GM23338 (cell line): ENCODE results near the gene INHBC.

ENCODE experiments used
- CREB1 ChIP-seq: fragments of 250-450 bp; sonication (Bioruptor Pico); IDR thresholded peaks from 2 replicates; pipeline ENCODE4 v1.5.0; 2020; ENCODE audit warnings: low read depth, mild to moderate bottlenecking, moderate library complexity
- CTCF ChIP-seq, 2 experiments: fragments of 200-600 bp in 1 of 2; sonication (generic) in 1 of 2; conservative IDR thresholded peaks; 2 replicates each; pipeline versions ENCODE4 v1.5.1 to v1.6.1; 2016 to 2017; ENCODE audit warnings: antibody characterized with exemption in 2 of 2, low read depth in 2 of 2, mild to moderate bottlenecking in 2 of 2, moderate library complexity in 1 of 2
- EZH2 ChIP-seq: fragments of 200-600 bp; sonication (generic); IDR thresholded peaks from one replicate; pipeline ENCODE4 v1.8.0; 2017; ENCODE audit warnings: antibody characterized with exemption, mild to moderate bottlenecking, low read depth; ENCODE audit not compliant: unreplicated experiment
- EZH2phosphoT487 ChIP-seq: fragments of 200-600 bp; sonication (generic); IDR thresholded peaks from one replicate; pipeline ENCODE4 v1.8.1; 2018; ENCODE audit warnings: antibody characterized with exemption; ENCODE audit not compliant: unreplicated experiment
- JUNB ChIP-seq: IDR thresholded peaks from one replicate; pipeline ENCODE4 v1.6.1; 2016; ENCODE audit warnings: antibody characterized with exemption; ENCODE audit not compliant: unreplicated experiment
- NANOG ChIP-seq: IDR thresholded peaks from 2 replicates; pipeline ENCODE4 v1.6.1; 2016; ENCODE audit warnings: antibody characterized with exemption, borderline replicate concordance
- POLR2AphosphoS5 ChIP-seq: IDR thresholded peaks from 2 replicates; pipeline ENCODE4 v1.6.1; 2016; ENCODE audit warnings: antibody characterized with exemption, low read depth
- REST ChIP-seq: IDR thresholded peaks from one replicate; pipeline ENCODE4 v1.6.1; 2018; ENCODE audit warnings: antibody characterized with exemption; ENCODE audit not compliant: unreplicated experiment
- STAT1 ChIP-seq: IDR thresholded peaks from one replicate; pipeline ENCODE4 v1.6.1; 2016; ENCODE audit warnings: antibody characterized with exemption; ENCODE audit not compliant: unreplicated experiment
- ZNF114 ChIP-seq: fragments of 250-450 bp; sonication (Bioruptor Pico); IDR thresholded peaks from 2 replicates; pipeline ENCODE4 v1.5.0; 2020; ENCODE audit warnings: mild to moderate bottlenecking, moderate library complexity
- ZNF331 ChIP-seq: fragments of 250-450 bp; sonication (Bioruptor Pico); IDR thresholded peaks from 2 replicates; pipeline ENCODE4 v1.5.0; 2020; ENCODE audit warnings: low read depth, mild to moderate bottlenecking, moderate library complexity
- ZNF462 ChIP-seq: fragments of 250-450 bp; sonication (Bioruptor Pico); IDR thresholded peaks from 2 replicates; pipeline ENCODE4 v1.5.0; 2020; ENCODE audit warnings: mild to moderate bottlenecking, moderate library complexity

GRCh38 chr12:57448669-57449068, 14.1 kb downstream of the INHBC start:
- no peak for TF ChIP-seq CTCF (conservative IDR thresholded peaks at IDR 0.05; ENCODE audit: low read depth in 2 of 2)
- TF ChIP-seq NANOG, result no peak
- TF ChIP-seq POLR2AphosphoS5, result no peak
- TF ChIP-seq EZH2, result no peak
- no peak for TF ChIP-seq ZNF114
- TF ChIP-seq EZH2phosphoT487, result no peak
- TF ChIP-seq CREB1 (CRISPR knock-in tag), result no peak
- no peak for TF ChIP-seq REST
- TF ChIP-seq ZNF331 (CRISPR knock-in tag), result no peak
- TF ChIP-seq STAT1, result no peak
- TF ChIP-seq JUNB, result no peak
- no peak for TF ChIP-seq ZNF462
